Subcutaneous adipose tissue (tissue), 4 donors: ENCODE measurements around the gene RSPH6A. TPM values are rescaled to one million over a fixed set of nuclear protein-coding genes. Genes with fewer than 3 reads are reported as not detected.

Experiments used
- CTCF ChIP-seq: fragments of 450-650 bp; IDR thresholded peaks from one replicate; pipeline ENCODE4 v1.5.1; 2016; ENCODE audit warnings: low read depth, mild to moderate bottlenecking, control low read depth, antibody characterized with exemption, moderate library complexity
- total RNA-seq, 4 donors: library from RNA; depleted of rRNA; stranded (reverse); fragments of >200 nt; gene quantifications; one replicate each; pipeline ENCODE4 v1.1.0, GENCODE V29; 2016

The RSPH6A gene
- total RNA-seq, 4 donors from 2014 or later = not detected

- TF ChIP-seq CTCF = no peak
Measured at GRCh38 chr19:45789035-45789786, 25.9 kb downstream of the RSPH6A start.

GRCh38 chr19:45786533-45786894 lies 28.6 kb downstream of the RSPH6A start:
- TF ChIP-seq CTCF = no peak

GRCh38 chr19:45785781-45786532 lies 29.2 kb downstream of the RSPH6A start:
- TF ChIP-seq CTCF = no peak

GRCh38 chr19:45785097-45785496 lies 30.0 kb downstream of the RSPH6A start:
- no peak for TF ChIP-seq CTCF

GRCh38 chr19:45784096-45784495 lies 31.0 kb downstream of the RSPH6A start:
- TF ChIP-seq CTCF = no peak

- TF ChIP-seq CTCF = no peak
Measured at GRCh38 chr19:45782820-45783785, 32.0 kb downstream of the RSPH6A start.

- no peak for TF ChIP-seq CTCF
Measured at GRCh38 chr19:45782162-45782691, 32.9 kb downstream of the RSPH6A start, which contains the start of gene DMPK. Gene DMPK, minus strand, starts transcription at chr19:45782490. Its CDS starts 138 bp downstream, at chr19:45782352.
